ENCODE measurements around the gene EFNB2. TPM values are rescaled to one million over a fixed set of nuclear protein-coding genes. Genes with fewer than 3 reads are reported as not detected.

The EFNB2 gene
- total and polyA plus RNA-seq, 9 of the 15 experiments (the other 6 are each of a cell fraction or from before 2014, with no cell fraction given) = 0.01 to 0.29 (median 0.18) TPM

GRCh38 chr13:106573868-106574267, 38.4 kb upstream of the EFNB2 start:
- no peak for DNase-seq (ENCODE audit: extremely low read depth in 1 of 4, low spot score in 3 of 4)
- 6% methylated on average over 2 of the region's 3 CpGs for WGBS (ENCODE audit: insufficient coverage, low coverage, missing lambda C conversion rate)
- ChIA-PET CTCF (ENCODE audit: low intra/inter-chr PET ratio) (no interaction called here), POLR2A (no interaction called here)
- H3K27ac ChIP-seq (ENCODE audit: extremely low read depth, low read depth, low read length) = no peak overlapping the region
- H3K4me1 ChIP-seq (replicated peaks in 1 of 2; ENCODE audit: control insufficient read depth in 2 of 2, insufficient read depth in 2 of 2, low read length in 2 of 2) = peaks cover 0 to 8% of the 10 kb centered on the region in 2 experiments; a peak in 3 of 5 replicates
- no peak overlapping the region for H3K4me2 ChIP-seq (ENCODE audit: insufficient read depth, low read length)
- no peaks in the 10 kb centered on the region for H3K9me1 ChIP-seq (ENCODE audit: control insufficient read depth, insufficient read depth, low read length)
- H3K79me2 ChIP-seq (ENCODE audit: control insufficient read depth, insufficient read depth, low read length) = peaks cover 3% of the 10 kb centered on the region; the same call in 2 of the 3 replicates
- H4K20me1 ChIP-seq (replicated peaks; ENCODE audit: control insufficient read depth, insufficient read depth, low read length) = no peaks in the 10 kb centered on the region
- ATAC-seq = no peak
- H3K9me3 ChIP-seq (replicated peaks; ENCODE audit: control insufficient read depth, insufficient read depth, low read depth, low read length) = no peaks in the 10 kb centered on the region
- no peak overlapping the region for H3K4me3 ChIP-seq
- H3K27me3 ChIP-seq (ENCODE audit: control insufficient read depth in 2 of 2, insufficient read depth in 2 of 2, low read length in 2 of 2) = no peaks in the 10 kb centered on the region
- H3K9ac ChIP-seq (ENCODE audit: insufficient read depth in 1 of 2, low read depth in 2 of 2, low read length in 2 of 2) = no peak overlapping the region
- intact Hi-C loops (cut with micrococcal nuclease) = no loop called here
- in situ Hi-C loops (cut with MboI) = no loop called here
- no peak for FAIRE-seq
- H2AFZ ChIP-seq (ENCODE audit: low read depth, low read length) = no peak overlapping the region
- BruUV-seq (replicated peaks) = no TSS peak
- no peaks in the 10 kb centered on the region for H3K36me3 ChIP-seq (ENCODE audit: control insufficient read depth, insufficient read depth, low read length)
- TF ChIP-seq ZNF644 (tag; IDR thresholded peaks at IDR 0.05; ENCODE audit: low read depth) (no peak), FOXJ3 (CRISPR knock-in tag; IDR thresholded peaks at IDR 0.05) (no peak), ZNF584 (CRISPR knock-in tag; IDR thresholded peaks at IDR 0.05; ENCODE audit: low read depth) (no peak), FOXA1 (IDR thresholded peaks at IDR 0.05; ENCODE audit: borderline replicate concordance) (no peak)

- CTCF ChIA-PET (ENCODE audit: low intra/inter-chr PET ratio) = no interaction called here
- BruUV-seq (replicated peaks) = no TSS peak
- TF ChIP-seq KDM4B (IDR thresholded peaks at IDR 0.05; ENCODE audit: borderline replicate concordance in 2 of 2, low read depth in 1 of 2) (no peak), NKRF (IDR thresholded peaks at IDR 0.05; ENCODE audit: borderline replicate concordance) (no peak), CEBPZ (IDR thresholded peaks at IDR 0.05; ENCODE audit: borderline replicate concordance, low read depth, low read length) (no peak), ASH1L (IDR thresholded peaks at IDR 0.05; ENCODE audit: borderline replicate concordance, low read depth, partially characterized antibody) (no peak), SNAPC5 (CRISPR knock-in tag; IDR thresholded peaks at IDR 0.05) (no peak), GATA2 (CRISPR knock-in tag; IDR thresholded peaks at IDR 0.05) (no peak)
Measured at GRCh38 chr13:106573284-106573846, 37.9 kb upstream of the EFNB2 start.

More at GRCh38 chr13:106573284-106573846, 37.9 kb upstream of the EFNB2 start:
- DNase-seq (ENCODE audit: extremely low read depth in 1 of 4, low spot score in 3 of 4) (no peak), FAIRE-seq (no peak), ATAC-seq (no peak)
- no peaks in the 10 kb centered on the region for H3K36me3 ChIP-seq (ENCODE audit: control insufficient read depth, insufficient read depth, low read length)
- in situ Hi-C loops (cut with MboI) (no loop called here), intact Hi-C loops (cut with micrococcal nuclease) (no loop called here)
- H4K20me1 ChIP-seq (replicated peaks; ENCODE audit: control insufficient read depth, insufficient read depth, low read length) = no peaks in the 10 kb centered on the region
- 58% methylated on average over 4 of the region's 8 CpGs for WGBS (ENCODE audit: insufficient coverage, low coverage, missing lambda C conversion rate)
- no peak overlapping the region for H3K9ac ChIP-seq (ENCODE audit: insufficient read depth in 1 of 2, low read depth in 2 of 2, low read length in 2 of 2)
- H3K4me1 ChIP-seq (replicated peaks in 1 of 2; ENCODE audit: control insufficient read depth in 2 of 2, insufficient read depth in 2 of 2, low read length in 2 of 2) = peaks cover 0 to 8% of the 10 kb centered on the region in 2 experiments; a peak in 3 of 5 replicates
- no peak overlapping the region for H2AFZ ChIP-seq (ENCODE audit: low read depth, low read length)
- H3K79me2 ChIP-seq (ENCODE audit: control insufficient read depth, insufficient read depth, low read length) = peaks cover 3% of the 10 kb centered on the region; the same call in 2 of the 3 replicates
- no peak overlapping the region for H3K27ac ChIP-seq (ENCODE audit: extremely low read depth, low read depth, low read length)
- H3K9me1 ChIP-seq (ENCODE audit: control insufficient read depth, insufficient read depth, low read length) = no peaks in the 10 kb centered on the region
- H3K27me3 ChIP-seq (ENCODE audit: control insufficient read depth in 2 of 2, insufficient read depth in 2 of 2, low read length in 2 of 2) = no peaks in the 10 kb centered on the region
- POLR2A ChIA-PET = no interaction called here
- no peak overlapping the region for H3K4me3 ChIP-seq
- no peak overlapping the region for H3K4me2 ChIP-seq (ENCODE audit: insufficient read depth, low read length)
- H3K9me3 ChIP-seq (replicated peaks; ENCODE audit: control insufficient read depth, insufficient read depth, low read depth, low read length) = no peaks in the 10 kb centered on the region

Measured in K562 (cell line).